Measurements from ENCODE around the gene ELMO1. TPM values are rescaled to one million over a fixed set of nuclear protein-coding genes. Genes with fewer than 3 reads are reported as not detected.

The ELMO1 gene
- polyA plus RNA-seq, 1 experiment: not detected

- no peak for DNase-seq (ENCODE audit: low read depth, low spot score)
- POLR2A ChIA-PET: no interaction called here
These were observed 81.7 kb downstream of the ELMO1 start for GRCh38 chr7:37367010-37367409.

GRCh38 chr7:37366445-37366844, 82.2 kb downstream of the ELMO1 start:
- Histone ChIP-seq H3K4me3 (ENCODE audit: low read depth, low read length) (no peak overlapping the region), H3K9me3 (ENCODE audit: control insufficient read depth, insufficient read depth, low read length) (peaks cover 11% of the 10 kb centered on the region; the same call in 1 of the 2 replicates), H3K27me3 (ENCODE audit: control insufficient read depth, insufficient read depth, low read length) (no peaks in the 10 kb centered on the region), H3K27ac (ENCODE audit: low read depth, low read length) (no peak overlapping the region)
- ChIA-PET POLR2A (no interaction called here), CTCF (no interaction called here)
- TF ChIP-seq CTCF (IDR thresholded peaks at IDR 0.05; ENCODE audit: low read depth, low read length): no peak
- DNase-seq (ENCODE audit: low read depth, low spot score): no peak

More at GRCh38 chr7:37367010-37367409, 81.7 kb downstream of the ELMO1 start:
- Histone ChIP-seq H3K9me3 (ENCODE audit: control insufficient read depth, insufficient read depth, low read length) (peaks cover 9% of the 10 kb centered on the region; the same call in 1 of the 2 replicates), H3K4me3 (ENCODE audit: low read depth, low read length) (no peak overlapping the region), H3K27ac (ENCODE audit: low read depth, low read length) (no peak overlapping the region), H3K27me3 (ENCODE audit: control insufficient read depth, insufficient read depth, low read length) (no peaks in the 10 kb centered on the region)
- TF ChIP-seq CTCF (IDR thresholded peaks at IDR 0.05; ENCODE audit: low read depth, low read length): no peak
- CTCF ChIA-PET: no interaction called here

GRCh38 chr7:37365405-37365804, 83.3 kb downstream of the ELMO1 start:
- no peaks in the 10 kb centered on the region for H3K27me3 ChIP-seq (ENCODE audit: control insufficient read depth, insufficient read depth, low read length)
- no peak for TF ChIP-seq CTCF (IDR thresholded peaks at IDR 0.05; ENCODE audit: low read depth, low read length)
- no peak overlapping the region for H3K4me3 ChIP-seq (ENCODE audit: low read depth, low read length)
- DNase-seq (ENCODE audit: low read depth, low spot score): no peak
- ChIA-PET CTCF (no interaction called here), POLR2A (no interaction called here)
- peaks cover 11% of the 10 kb centered on the region; the same call in 1 of the 2 replicates for H3K9me3 ChIP-seq (ENCODE audit: control insufficient read depth, insufficient read depth, low read length)
- no peak overlapping the region for H3K27ac ChIP-seq (ENCODE audit: low read depth, low read length)

GRCh38 chr7:37364856-37365255, 83.8 kb downstream of the ELMO1 start:
- CTCF ChIA-PET: no interaction called here
- DNase-seq (ENCODE audit: low read depth, low spot score): no peak
- H3K9me3 ChIP-seq (ENCODE audit: control insufficient read depth, insufficient read depth, low read length): peaks cover 12% of the 10 kb centered on the region; the same call in 1 of the 2 replicates
- no peaks in the 10 kb centered on the region for H3K27me3 ChIP-seq (ENCODE audit: control insufficient read depth, insufficient read depth, low read length)
- POLR2A ChIA-PET: no interaction called here
- no peak overlapping the region for H3K27ac ChIP-seq (ENCODE audit: low read depth, low read length)
- H3K4me3 ChIP-seq (ENCODE audit: low read depth, low read length): no peak overlapping the region
- no peak for TF ChIP-seq CTCF (IDR thresholded peaks at IDR 0.05; ENCODE audit: low read depth, low read length)

GRCh38 chr7:37363536-37364491, 84.8 kb downstream of the ELMO1 start:
- CTCF ChIA-PET: no interaction called here
- TF ChIP-seq CTCF (IDR thresholded peaks at IDR 0.05; ENCODE audit: low read depth, low read length): no peak
- no peak for DNase-seq (ENCODE audit: low read depth, low spot score)
- Histone ChIP-seq H3K4me3 (ENCODE audit: low read depth, low read length) (no peak overlapping the region), H3K27ac (ENCODE audit: low read depth, low read length) (no peak overlapping the region), H3K27me3 (ENCODE audit: control insufficient read depth, insufficient read depth, low read length) (no peaks in the 10 kb centered on the region), H3K9me3 (ENCODE audit: control insufficient read depth, insufficient read depth, low read length) (peaks cover 19% of the 10 kb centered on the region; the same call in 1 of the 2 replicates)
- POLR2A ChIA-PET: no interaction called here
